Stomach (tissue), 4 donors: Measurements from ENCODE around the gene SNX3.

Source experiments
- POLR2A ChIP-seq, 4 donors: fragments of 450-650 bp; IDR thresholded peaks; one replicate each; pipeline ENCODE4 v1.6.1; 2016; ENCODE audit warnings: antibody characterized with exemption in 4 of 4, control low read depth in 2 of 4, mild to moderate bottlenecking in 1 of 4, moderate library complexity in 1 of 4
- TF ChIP-seq, protein P1 (sequence below), 7 experiments: fragments of 450-650 bp in 4 of 7; fragments of 200-600 bp in 3 of 7; sonication (generic) in 3 of 7; IDR thresholded peaks; one replicate each; pipeline ENCODE4 v1.5.1; 2016 to 2019; ENCODE audit warnings: antibody characterized with exemption in 7 of 7, control low read depth in 2 of 7, mild to moderate bottlenecking in 1 of 7

DNA sequence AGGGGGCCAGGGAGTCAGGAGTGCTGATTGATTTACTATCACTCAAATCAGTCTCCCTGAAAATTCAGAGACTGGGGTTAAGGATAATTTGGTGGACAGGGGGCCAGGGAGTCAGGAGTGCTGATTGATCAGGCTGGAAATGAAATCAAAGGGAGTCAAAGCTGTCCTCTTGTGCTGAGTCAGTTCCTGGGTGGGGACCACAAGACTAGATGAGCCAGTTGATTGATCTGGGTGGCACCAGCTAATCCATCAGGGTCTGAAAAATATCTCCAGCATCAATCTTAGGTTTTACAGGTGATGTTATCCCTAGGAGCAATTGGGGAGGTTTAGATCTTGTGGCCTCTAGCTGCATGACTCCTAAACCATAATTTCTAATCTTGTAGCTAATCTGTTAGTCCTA lies 27.9 kb upstream of the SNX3 start:
- TF ChIP-seq, protein P1, sequence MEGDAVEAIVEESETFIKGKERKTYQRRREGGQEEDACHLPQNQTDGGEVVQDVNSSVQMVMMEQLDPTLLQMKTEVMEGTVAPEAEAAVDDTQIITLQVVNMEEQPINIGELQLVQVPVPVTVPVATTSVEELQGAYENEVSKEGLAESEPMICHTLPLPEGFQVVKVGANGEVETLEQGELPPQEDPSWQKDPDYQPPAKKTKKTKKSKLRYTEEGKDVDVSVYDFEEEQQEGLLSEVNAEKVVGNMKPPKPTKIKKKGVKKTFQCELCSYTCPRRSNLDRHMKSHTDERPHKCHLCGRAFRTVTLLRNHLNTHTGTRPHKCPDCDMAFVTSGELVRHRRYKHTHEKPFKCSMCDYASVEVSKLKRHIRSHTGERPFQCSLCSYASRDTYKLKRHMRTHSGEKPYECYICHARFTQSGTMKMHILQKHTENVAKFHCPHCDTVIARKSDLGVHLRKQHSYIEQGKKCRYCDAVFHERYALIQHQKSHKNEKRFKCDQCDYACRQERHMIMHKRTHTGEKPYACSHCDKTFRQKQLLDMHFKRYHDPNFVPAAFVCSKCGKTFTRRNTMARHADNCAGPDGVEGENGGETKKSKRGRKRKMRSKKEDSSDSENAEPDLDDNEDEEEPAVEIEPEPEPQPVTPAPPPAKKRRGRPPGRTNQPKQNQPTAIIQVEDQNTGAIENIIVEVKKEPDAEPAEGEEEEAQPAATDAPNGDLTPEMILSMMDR (IDR thresholded peaks at IDR 0.05) = no peak
- no peak for TF ChIP-seq POLR2A (IDR thresholded peaks at IDR 0.05)
